Stomach (tissue), 9 donors: ENCODE measurements around the gene NR1D1. TPM values are rescaled to one million over a fixed set of nuclear protein-coding genes. Genes with fewer than 3 reads are reported as not detected.

ENCODE experiments used
- DNase-seq, 2 donors: peaks; one replicate each; pipeline versions ENCODE4 v3.0.0 to v3.0.0-alpha.2; 2013 to 2019
- H3K27ac ChIP-seq, 5 donors: fragments of 200-600 bp in 4 of 5; sonication (generic) in 4 of 5; one replicate each; pipeline ENCODE4 v1.5.1; 2013 to 2019; ENCODE audit warnings: mild to moderate bottlenecking in 1 of 5, moderate library complexity in 1 of 5
- H3K27me3 ChIP-seq, 3 donors: fragments of 200-600 bp; sonication (generic); one replicate each; pipeline ENCODE4 v1.5.1; 2017 to 2019; ENCODE audit warnings: mixed run types in 1 of 3
- H3K36me3 ChIP-seq, 4 donors: fragments of 200-600 bp; sonication (generic); 1 replicate in 3 of 4; 2 replicates in 1 of 4; pipeline ENCODE4 v1.5.1; 2016 to 2019
- H3K4me1 ChIP-seq, 4 donors: fragments of 200-600 bp; sonication (generic); one replicate each; pipeline ENCODE4 v1.5.1; 2016 to 2019
- H3K4me3 ChIP-seq, 4 donors: fragments of 200-600 bp; sonication (generic) in 3 of 4; one replicate each; pipeline ENCODE4 v1.5.1; 2016 to 2019; ENCODE audit warnings: mild to moderate bottlenecking in 1 of 4
- H3K9me3 ChIP-seq, 4 donors: fragments of 200-600 bp; sonication (generic); one replicate each; pipeline ENCODE4 v1.5.1; 2016 to 2019
- EP300 ChIP-seq: sonication (generic); formaldehyde crosslinking; IDR thresholded peaks from one replicate; pipeline ENCODE4 v1.6.1; 2017; ENCODE audit warnings: antibody characterized with exemption
- POLR2A ChIP-seq, 4 donors: fragments of 450-650 bp; IDR thresholded peaks; one replicate each; pipeline ENCODE4 v1.6.1; 2016; ENCODE audit warnings: antibody characterized with exemption in 4 of 4, control low read depth in 2 of 4, mild to moderate bottlenecking in 1 of 4, moderate library complexity in 1 of 4
- POLR2AphosphoS5 ChIP-seq, 3 donors: sonication (generic); formaldehyde crosslinking; IDR thresholded peaks; one replicate each; pipeline ENCODE4 v1.6.1; 2016; ENCODE audit warnings: antibody characterized with exemption in 3 of 3
- WGBS, 5 donors: extraction: QIAGEN DNeasy Blood & Tissue Kit in 3 of 5; methylation state at CpG; one replicate each; pipeline versions ENCODE4 v1.1.5 to v1.1.7; 2013 to 2018; 5-methylcytosine and 5-hydroxymethylcytosine counted together
- intact Hi-C: fragments of 100-400 bp; cut with DNase I; formaldehyde crosslinking; loops from one replicate; pipeline ENCODE4 v1.15.1; 2023; ENCODE audit warnings: low total_unique reads
- polyA plus RNA-seq, 3 donors: library from polyadenylated mRNA; stranded (reverse); fragments of 200-250 nt; gene quantifications; one replicate each; pipeline ENCODE4 v1.2.3, GENCODE V29; 2013
- total RNA-seq, 5 donors: library from RNA; depleted of rRNA; stranded (reverse); fragments of >200 nt; gene quantifications; one replicate each; pipeline versions ENCODE4 v1.1.0 to v1.2.3, GENCODE V29; 2014 to 2016
- TF ChIP-seq, protein P1 (sequence below), 7 experiments: fragments of 450-650 bp in 4 of 7; fragments of 200-600 bp in 3 of 7; sonication (generic) in 3 of 7; IDR thresholded peaks; one replicate each; pipeline ENCODE4 v1.5.1; 2016 to 2019; ENCODE audit warnings: antibody characterized with exemption in 7 of 7, control low read depth in 2 of 7, mild to moderate bottlenecking in 1 of 7
- donor health status: healthy with polysubstance abuse.
- donor health status: Bipolar disorder and iron deficiency.
- donor health status: healthy.

Gene NR1D1
- total and polyA plus RNA-seq, 8 donors = 2.8 to 20.5 (median 9.3) TPM

DNA sequence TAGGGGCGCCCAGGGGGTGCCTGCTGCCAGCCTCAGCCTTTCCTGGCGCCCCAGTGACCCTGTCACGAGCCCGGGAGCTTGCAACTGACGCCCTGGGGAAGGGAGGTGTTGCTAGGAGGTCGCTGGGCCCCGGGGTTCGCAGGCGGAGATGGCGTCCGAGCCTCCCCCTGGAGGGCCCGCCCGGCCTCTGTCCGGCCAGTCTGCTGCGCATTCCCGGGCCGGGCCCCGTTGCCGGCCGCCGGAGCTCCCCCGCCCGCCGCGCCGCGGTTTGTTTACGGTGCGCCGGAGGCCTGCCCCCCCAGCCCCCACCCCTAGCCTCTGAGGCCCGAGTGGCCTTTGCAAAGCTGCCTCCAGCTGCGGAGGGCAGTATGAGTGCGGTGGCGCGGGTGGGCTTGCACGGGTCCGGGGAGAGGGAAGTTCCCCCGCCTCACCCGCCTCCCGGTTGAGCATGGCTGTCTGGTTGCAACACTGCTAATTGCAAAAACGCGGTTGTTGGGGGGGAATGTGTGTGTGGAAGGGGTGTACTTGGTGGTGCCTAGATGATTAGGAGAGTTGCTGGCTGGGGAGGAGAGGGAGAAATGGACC is 37.1 kb downstream of the NR1D1 start:
- peak; percentile 51 to 71 for DNase-seq
- Histone ChIP-seq H3K27ac (peak overlapping the region; percentile 96 to 99 (median 98)), H3K27me3 (no peaks in the 10 kb centered on the region), H3K36me3 (no peaks in the 10 kb centered on the region), H3K4me3 (peak overlapping the region; percentile 87 to 100 (median 98)), H3K4me1 (peaks cover 50 to 75% (median 64%) of the 10 kb centered on the region in 4 donors), H3K9me3 (no peaks in the 10 kb centered on the region)
- TF ChIP-seq EP300 (no peak), POLR2AphosphoS5 (IDR thresholded peaks at IDR 0.05) (peak in 1 of 3 donors; percentile 13)
- intact Hi-C loops = no loop called here
- 1 to 2% (median 1%) methylated on average over 15 to 42 of the region's 42 CpGs for WGBS, 5 donors

DNA sequence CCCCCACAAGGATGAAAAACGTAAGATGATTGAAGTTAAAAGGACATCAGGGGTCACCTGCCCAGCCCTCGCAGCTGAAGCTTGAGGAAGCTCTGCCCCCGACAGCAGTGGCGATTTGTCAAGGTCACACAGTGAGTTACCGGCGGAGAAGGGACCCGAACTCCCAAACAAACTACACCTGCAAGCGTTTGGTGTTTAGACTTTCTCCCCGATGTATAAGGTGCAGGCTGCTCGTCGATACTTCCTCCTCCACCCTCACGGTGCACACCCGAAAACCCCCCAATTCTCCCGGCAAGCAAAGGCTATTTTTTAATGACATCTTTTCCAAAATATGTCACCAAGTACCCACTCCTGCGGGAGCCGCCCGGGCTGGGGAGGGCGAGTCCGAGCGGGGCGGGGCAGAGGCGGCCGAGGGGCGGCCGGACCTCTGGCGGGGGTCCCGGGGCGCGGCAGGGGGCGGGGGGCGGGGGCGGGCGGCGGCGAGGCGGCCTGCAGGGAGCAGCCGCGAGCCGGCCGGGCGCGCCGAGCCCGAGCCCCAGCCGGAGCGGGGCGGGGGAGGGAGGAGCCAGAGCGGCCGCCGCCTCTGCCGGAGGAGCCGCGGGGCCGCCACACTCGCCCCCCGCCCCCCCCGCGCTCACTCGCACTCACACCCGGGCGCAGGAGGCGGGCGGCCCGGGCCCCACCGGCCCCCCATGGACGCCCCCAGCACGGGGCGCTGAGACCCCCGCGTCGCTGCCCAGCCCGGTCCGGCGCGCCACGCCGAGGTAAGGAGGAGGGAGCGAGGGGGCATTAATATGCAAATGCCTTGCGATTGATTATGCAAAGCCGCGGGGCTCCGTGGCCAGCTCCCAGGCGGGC is 37.8 kb downstream of the NR1D1 start, which contains the start of gene THRA:
Gene THRA (plus strand): TSS at position 637 of the 858 bp plus-strand sequence. CDS start 11,524 bp downstream, outside the sequence.
- H3K27me3 ChIP-seq = no peaks in the 10 kb centered on the region
- 1 to 4% (median 1%) methylated on average over 20 to 82 of the region's 83 CpGs for WGBS, 5 donors
- peak within 1 kb of the TSS; percentile 96 to 99 (median 98) for H3K27ac ChIP-seq
- H3K4me3 ChIP-seq = peak within 1 kb of the TSS; percentile 87 to 100 (median 98)
- no peaks in the 10 kb centered on the region for H3K36me3 ChIP-seq
- H3K9me3 ChIP-seq = no peaks in the 10 kb centered on the region
- peak; percentile 78 to 94 for DNase-seq
- TF ChIP-seq POLR2A (IDR thresholded peaks at IDR 0.05) = no peak
- TF ChIP-seq, protein P1, sequence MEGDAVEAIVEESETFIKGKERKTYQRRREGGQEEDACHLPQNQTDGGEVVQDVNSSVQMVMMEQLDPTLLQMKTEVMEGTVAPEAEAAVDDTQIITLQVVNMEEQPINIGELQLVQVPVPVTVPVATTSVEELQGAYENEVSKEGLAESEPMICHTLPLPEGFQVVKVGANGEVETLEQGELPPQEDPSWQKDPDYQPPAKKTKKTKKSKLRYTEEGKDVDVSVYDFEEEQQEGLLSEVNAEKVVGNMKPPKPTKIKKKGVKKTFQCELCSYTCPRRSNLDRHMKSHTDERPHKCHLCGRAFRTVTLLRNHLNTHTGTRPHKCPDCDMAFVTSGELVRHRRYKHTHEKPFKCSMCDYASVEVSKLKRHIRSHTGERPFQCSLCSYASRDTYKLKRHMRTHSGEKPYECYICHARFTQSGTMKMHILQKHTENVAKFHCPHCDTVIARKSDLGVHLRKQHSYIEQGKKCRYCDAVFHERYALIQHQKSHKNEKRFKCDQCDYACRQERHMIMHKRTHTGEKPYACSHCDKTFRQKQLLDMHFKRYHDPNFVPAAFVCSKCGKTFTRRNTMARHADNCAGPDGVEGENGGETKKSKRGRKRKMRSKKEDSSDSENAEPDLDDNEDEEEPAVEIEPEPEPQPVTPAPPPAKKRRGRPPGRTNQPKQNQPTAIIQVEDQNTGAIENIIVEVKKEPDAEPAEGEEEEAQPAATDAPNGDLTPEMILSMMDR (IDR thresholded peaks at IDR 0.05) = peak in 1 of 7 experiments; percentile 49
- peaks cover 45 to 75% (median 60%) of the 10 kb centered on the region in 4 donors for H3K4me1 ChIP-seq
- intact Hi-C loops = no loop called here

DNA sequence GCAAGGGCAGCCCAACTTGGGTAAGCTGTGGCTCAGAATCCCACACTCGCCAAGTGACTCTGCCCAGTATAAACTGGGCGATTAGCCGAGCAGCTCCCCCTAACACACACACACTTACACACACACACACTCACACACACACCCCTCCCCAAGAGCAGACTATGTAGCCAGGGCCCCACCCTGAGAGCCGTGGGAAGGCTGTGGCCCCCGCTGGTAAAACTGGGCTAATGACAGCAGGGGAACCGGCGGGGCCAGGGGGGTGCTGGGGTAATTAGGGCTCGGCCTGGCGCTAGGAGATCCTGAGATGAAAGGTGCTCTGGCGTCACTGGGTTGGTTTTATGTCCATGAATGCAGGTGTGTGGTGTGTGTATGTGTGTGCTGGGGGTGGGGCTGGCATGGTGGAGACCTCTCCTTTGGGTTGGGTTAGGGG is 38.8 kb downstream of the NR1D1 start:
- no peak for TF ChIP-seq POLR2AphosphoS5 (IDR thresholded peaks at IDR 0.05)
- no peak for TF ChIP-seq POLR2A (IDR thresholded peaks at IDR 0.05)
- TF ChIP-seq, protein P1 (IDR thresholded peaks at IDR 0.05) = no peak
- no peak for TF ChIP-seq EP300
- no peaks in the 10 kb centered on the region for H3K27me3 ChIP-seq
- peaks cover 43 to 67% (median 51%) of the 10 kb centered on the region in 4 donors for H3K4me1 ChIP-seq
- no peak overlapping the region for H3K4me3 ChIP-seq
- peak overlapping the region in 3 of 5 donors; percentile 20 to 98 (median 96) for H3K27ac ChIP-seq
- intact Hi-C loops = no loop called here
- 34 to 62% (median 43%) methylated on average over 8 to 10 of the region's 10 CpGs for WGBS, 5 donors
- H3K9me3 ChIP-seq = no peaks in the 10 kb centered on the region
- no peaks in the 10 kb centered on the region for H3K36me3 ChIP-seq
- DNase-seq = peak in 1 of 2 donors; percentile 68

DNA sequence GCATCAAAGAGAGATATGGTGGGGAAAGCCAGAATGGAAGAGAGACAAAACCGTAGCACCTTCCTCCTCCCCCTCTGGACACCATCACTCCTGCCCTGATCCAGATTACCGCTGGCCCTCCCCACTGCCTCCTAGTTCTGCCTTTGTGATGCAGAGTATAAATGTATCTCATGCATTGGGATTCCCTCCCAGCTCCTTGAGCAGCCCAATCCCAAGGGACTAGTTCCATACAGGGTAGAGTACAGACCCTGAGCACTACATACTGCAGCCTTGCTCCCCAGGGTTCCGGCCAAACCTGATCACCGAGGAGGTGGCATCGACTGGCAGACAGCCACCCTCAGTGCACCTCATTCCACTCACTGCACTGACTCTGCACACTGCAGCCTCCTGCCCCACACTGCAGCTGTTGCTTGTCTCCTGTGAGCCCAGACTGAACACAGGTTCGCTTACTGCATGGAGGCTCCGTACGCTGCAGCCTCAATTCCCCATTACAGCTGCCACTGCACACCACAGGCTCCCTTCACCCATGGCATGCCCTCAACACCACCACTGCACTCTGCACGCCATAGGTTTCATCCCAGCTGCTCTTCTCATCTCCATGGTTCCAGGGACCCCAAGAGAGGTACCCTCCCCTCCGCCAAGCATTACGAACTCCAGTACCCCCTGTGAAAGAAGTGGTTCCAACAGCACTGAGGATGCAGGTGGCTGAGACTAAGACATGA is 39.3 kb downstream of the NR1D1 start:
- Histone ChIP-seq H3K4me3 (no peak overlapping the region), H3K27ac (peak overlapping the region in 2 of 5 donors; percentile 20 to 98), H3K9me3 (no peaks in the 10 kb centered on the region), H3K4me1 (peaks cover 40 to 62% (median 47%) of the 10 kb centered on the region in 4 donors), H3K27me3 (no peaks in the 10 kb centered on the region), H3K36me3 (no peaks in the 10 kb centered on the region)
- intact Hi-C loops = no loop called here
- 69 to 83% (median 77%) methylated on average over 11 of the region's 11 CpGs for WGBS, 5 donors
- DNase-seq = no peak
- TF ChIP-seq POLR2AphosphoS5 (IDR thresholded peaks at IDR 0.05) (no peak), POLR2A (IDR thresholded peaks at IDR 0.05) (no peak), EP300 (no peak)
- TF ChIP-seq, protein P1 (IDR thresholded peaks at IDR 0.05) = no peak
